Tibial artery (tissue), 4 donors: ENCODE data around the gene NPHS1.

Experiments used
- DNase-seq, 2 donors: peaks; one replicate each; pipeline ENCODE4 v3.0.0-alpha.2; 2019
- H3K27ac ChIP-seq, 2 donors: fragments of 200-600 bp; sonication (generic) in 1 of 2; 1 replicate in 1 of 2; 2 replicates in 1 of 2; pipeline ENCODE4 v1.5.1; 2018 to 2019; ENCODE audit warnings: mild to moderate bottlenecking in 1 of 2
- H3K27me3 ChIP-seq, 2 donors: fragments of 200-600 bp; sonication (generic) in 1 of 2; one replicate each; pipeline versions ENCODE4 v1.5.1 to v1.6.0; 2016 to 2019
- H3K36me3 ChIP-seq, 3 donors: fragments of 200-600 bp; sonication (generic) in 2 of 3; one replicate each; pipeline ENCODE4 v1.5.1; 2016 to 2019; ENCODE audit warnings: mild to moderate bottlenecking in 2 of 3
- H3K4me1 ChIP-seq, 4 donors: fragments of 200-600 bp; sonication (generic) in 2 of 4; 1 replicate in 3 of 4; 2 replicates in 1 of 4; pipeline ENCODE4 v1.5.1; 2016 to 2019
- H3K4me3 ChIP-seq, 2 donors: fragments of 200-600 bp; sonication (generic) in 1 of 2; 1 replicate in 1 of 2; 2 replicates in 1 of 2; pipeline ENCODE4 v1.5.1; 2018 to 2019; ENCODE audit warnings: mild to moderate bottlenecking in 2 of 2
- H3K9me3 ChIP-seq, 3 donors: fragments of 200-600 bp; sonication (generic) in 1 of 3; one replicate each; pipeline ENCODE4 v1.5.1; 2016 to 2019
- intact Hi-C: fragments of 100-400 bp; cut with DNase I; formaldehyde crosslinking; loops from one replicate; pipeline ENCODE4 v1.15.0; 2023; ENCODE audit warnings: low total_unique reads
- TF ChIP-seq, protein P1 (sequence below), 2 experiments: fragments of 200-600 bp in 1 of 2; fragments of 450-650 bp in 1 of 2; IDR thresholded peaks; one replicate each; pipeline ENCODE4 v1.5.1; 2017 to 2019; ENCODE audit warnings: antibody characterized with exemption in 2 of 2, mild to moderate bottlenecking in 1 of 2, moderate library complexity in 1 of 2

Gene NPHS1

GRCh38 chr19:35882114-35882832, 30.0 kb upstream of the NPHS1 start:
- Histone ChIP-seq H3K4me3 (no peak overlapping the region), H3K27ac (no peak overlapping the region), H3K36me3 (peaks cover 0 to 8% (median 0%) of the 10 kb centered on the region in 3 donors), H3K9me3 (no peaks in the 10 kb centered on the region), H3K4me1 (no peaks in the 10 kb centered on the region), H3K27me3 (peaks cover 0 to 13% of the 10 kb centered on the region in 2 donors)
- intact Hi-C loops = loop anchor here (5.0 to 10.0 kb wide), 2 partner anchors 45 to 243 kb away; no protein-coding TSS in a partner anchor
- no peak for DNase-seq
- TF ChIP-seq, protein P1, sequence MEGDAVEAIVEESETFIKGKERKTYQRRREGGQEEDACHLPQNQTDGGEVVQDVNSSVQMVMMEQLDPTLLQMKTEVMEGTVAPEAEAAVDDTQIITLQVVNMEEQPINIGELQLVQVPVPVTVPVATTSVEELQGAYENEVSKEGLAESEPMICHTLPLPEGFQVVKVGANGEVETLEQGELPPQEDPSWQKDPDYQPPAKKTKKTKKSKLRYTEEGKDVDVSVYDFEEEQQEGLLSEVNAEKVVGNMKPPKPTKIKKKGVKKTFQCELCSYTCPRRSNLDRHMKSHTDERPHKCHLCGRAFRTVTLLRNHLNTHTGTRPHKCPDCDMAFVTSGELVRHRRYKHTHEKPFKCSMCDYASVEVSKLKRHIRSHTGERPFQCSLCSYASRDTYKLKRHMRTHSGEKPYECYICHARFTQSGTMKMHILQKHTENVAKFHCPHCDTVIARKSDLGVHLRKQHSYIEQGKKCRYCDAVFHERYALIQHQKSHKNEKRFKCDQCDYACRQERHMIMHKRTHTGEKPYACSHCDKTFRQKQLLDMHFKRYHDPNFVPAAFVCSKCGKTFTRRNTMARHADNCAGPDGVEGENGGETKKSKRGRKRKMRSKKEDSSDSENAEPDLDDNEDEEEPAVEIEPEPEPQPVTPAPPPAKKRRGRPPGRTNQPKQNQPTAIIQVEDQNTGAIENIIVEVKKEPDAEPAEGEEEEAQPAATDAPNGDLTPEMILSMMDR (IDR thresholded peaks at IDR 0.05) = peak; percentile 31 to 34

- intact Hi-C loops = loop anchor here (5.0 to 10.0 kb wide), 2 partner anchors 47 to 245 kb away; no protein-coding TSS in a partner anchor
- peak; percentile 85 to 87 for DNase-seq
- Histone ChIP-seq H3K4me3 (no peak overlapping the region), H3K27me3 (peaks cover 0 to 13% of the 10 kb centered on the region in 2 donors), H3K9me3 (no peaks in the 10 kb centered on the region), H3K36me3 (no peaks in the 10 kb centered on the region), H3K27ac (no peak overlapping the region), H3K4me1 (no peaks in the 10 kb centered on the region)
- TF ChIP-seq, protein P1 (IDR thresholded peaks at IDR 0.05) = no peak
Measured at GRCh38 chr19:35879770-35880317, 27.5 kb upstream of the NPHS1 start.

GRCh38 chr19:35879068-35879467, 26.8 kb upstream of the NPHS1 start:
- no peak for DNase-seq
- no peaks in the 10 kb centered on the region for H3K4me1 ChIP-seq
- H3K4me3 ChIP-seq = no peak overlapping the region
- H3K9me3 ChIP-seq = no peaks in the 10 kb centered on the region
- H3K36me3 ChIP-seq = no peaks in the 10 kb centered on the region
- no peak overlapping the region for H3K27ac ChIP-seq
- TF ChIP-seq, protein P1 (IDR thresholded peaks at IDR 0.05) = no peak
- peaks cover 0 to 13% of the 10 kb centered on the region in 2 donors for H3K27me3 ChIP-seq
- intact Hi-C loops = no loop called here

DNA sequence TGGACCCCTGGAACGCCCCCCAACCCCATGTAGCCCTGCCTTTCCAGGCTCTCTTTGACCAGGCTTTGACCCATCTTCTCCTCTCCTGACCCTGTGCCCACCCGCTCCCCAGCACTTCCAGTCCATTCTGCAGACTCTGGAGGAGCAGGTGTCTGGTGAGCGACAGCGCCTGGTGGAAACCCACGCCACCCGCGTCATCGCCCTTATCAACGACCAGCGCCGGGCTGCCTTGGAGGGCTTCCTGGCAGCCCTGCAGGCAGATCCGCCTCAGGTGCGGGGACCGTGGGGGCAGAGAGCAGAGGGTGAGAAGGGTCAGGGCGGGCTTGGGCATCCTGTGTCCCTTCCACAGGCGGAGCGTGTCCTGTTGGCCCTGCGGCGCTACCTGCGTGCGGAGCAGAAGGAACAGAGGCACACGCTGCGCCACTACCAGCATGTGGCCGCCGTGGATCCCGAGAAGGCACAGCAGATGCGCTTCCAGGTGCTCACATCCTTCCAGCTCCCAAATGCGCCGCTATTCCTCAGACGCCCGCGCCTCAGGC, 22.2 kb upstream of the NPHS1 start:
- TF ChIP-seq, protein P1 (IDR thresholded peaks at IDR 0.05) = no peak
- Histone ChIP-seq H3K9me3 (no peaks in the 10 kb centered on the region), H3K27me3 (peaks cover 0 to 20% of the 10 kb centered on the region in 2 donors), H3K27ac (no peak overlapping the region), H3K4me1 (peaks cover 2 to 11% (median 8%) of the 10 kb centered on the region in 4 donors), H3K4me3 (no peak overlapping the region), H3K36me3 (no peaks in the 10 kb centered on the region)
- DNase-seq = no peak
- intact Hi-C loops = no loop called here

GRCh38 chr19:35872180-35872579, 19.9 kb upstream of the NPHS1 start:
- TF ChIP-seq, protein P1 (IDR thresholded peaks at IDR 0.05) = no peak
- intact Hi-C loops = no loop called here
- H3K27me3 ChIP-seq = peaks cover 0 to 7% of the 10 kb centered on the region in 2 donors

More at GRCh38 chr19:35872180-35872579, 19.9 kb upstream of the NPHS1 start:
- Histone ChIP-seq H3K36me3 (no peaks in the 10 kb centered on the region), H3K4me1 (peaks cover 9 to 26% (median 20%) of the 10 kb centered on the region in 4 donors), H3K9me3 (no peaks in the 10 kb centered on the region), H3K4me3 (no peak overlapping the region), H3K27ac (no peak overlapping the region)
- no peak for DNase-seq
